ENCODE results near the gene VWA3B.

Gene VWA3B

GRCh38 chr2:98181346-98181745 lies 94.4 kb downstream of the VWA3B start:
- no peak for DNase-seq

- DNase-seq = no peak
These were observed 98.8 kb downstream of the VWA3B start for GRCh38 chr2:98185801-98186200.

DNA sequence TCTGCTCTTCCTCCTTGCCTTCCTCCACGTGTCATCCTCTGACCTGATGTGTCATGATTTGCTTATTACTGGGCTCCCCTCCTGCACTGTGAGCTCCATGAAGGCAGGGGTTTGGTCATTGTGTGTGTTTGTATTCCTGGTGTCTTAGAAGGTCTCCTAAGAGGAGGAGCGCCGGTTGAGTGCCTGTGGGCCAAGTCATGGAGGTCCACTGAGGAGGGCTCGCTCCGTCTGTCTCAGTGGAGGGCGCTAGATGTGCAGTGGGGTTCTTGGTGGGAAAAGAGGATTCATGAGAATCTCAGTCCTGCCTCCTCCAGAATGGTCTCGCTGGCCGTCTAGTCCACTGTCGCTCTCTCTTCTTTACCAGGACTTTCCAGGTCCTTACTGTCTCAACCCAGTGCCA lies 100.2 kb downstream of the VWA3B start:
- DNase-seq = no peak

DNA sequence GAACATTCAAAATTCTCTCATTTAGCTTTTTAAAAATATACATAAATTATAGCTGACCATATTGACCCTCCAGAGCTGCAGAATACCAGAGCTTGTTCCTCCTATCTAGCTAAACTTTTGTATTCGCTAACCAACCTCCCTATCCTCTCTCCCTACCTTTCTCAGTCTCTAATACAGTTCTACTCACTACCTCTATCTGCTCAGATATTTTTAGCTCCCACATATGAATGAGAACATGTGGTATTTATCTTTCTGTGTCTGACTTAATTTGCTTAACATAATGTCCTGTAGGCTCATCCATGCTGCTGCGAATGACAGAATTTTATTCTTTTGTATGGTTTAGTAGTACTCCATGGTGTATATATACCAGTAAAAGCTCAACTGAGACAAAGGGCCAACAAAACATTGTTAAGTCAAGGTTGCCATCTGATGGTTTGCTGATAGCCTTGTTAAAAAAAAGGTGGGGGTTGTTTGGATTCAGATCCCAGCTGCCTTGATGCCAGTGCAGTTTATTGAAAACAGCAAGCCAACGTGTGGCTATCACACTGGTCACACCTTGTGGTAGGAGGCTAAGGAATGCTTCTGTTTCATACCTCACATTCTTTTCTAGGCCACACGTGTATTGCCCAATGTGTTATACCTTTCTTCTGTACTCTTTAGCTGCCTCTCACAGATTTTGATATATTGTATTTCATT lies 101.5 kb downstream of the VWA3B start:
- no peak for DNase-seq

GRCh38 chr2:98191883-98192282 lies 104.9 kb downstream of the VWA3B start:
- DNase-seq = no peak

DNA sequence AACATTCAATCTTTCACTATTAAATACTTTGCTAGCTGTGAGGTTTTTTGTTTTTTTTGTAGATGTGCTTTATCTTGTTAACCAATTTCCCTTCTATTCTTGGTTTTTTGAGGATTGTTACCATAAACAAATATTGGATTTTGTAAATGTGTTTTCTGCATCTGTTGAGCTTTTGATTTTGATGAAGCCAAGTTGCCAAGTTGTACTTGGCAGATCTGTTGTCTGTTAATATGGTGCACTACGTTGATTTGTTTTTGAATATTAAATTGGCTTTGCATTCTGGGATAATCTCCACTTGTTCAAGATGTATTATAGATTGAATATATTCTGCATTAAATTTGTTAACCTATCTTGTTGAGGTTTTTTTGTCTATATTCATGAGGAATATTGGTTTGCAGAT lies 114.6 kb downstream of the VWA3B start:
- DNase-seq = no peak

- DNase-seq = no peak
These were observed 118.9 kb downstream of the VWA3B start for GRCh38 chr2:98205889-98206288.

DNA sequence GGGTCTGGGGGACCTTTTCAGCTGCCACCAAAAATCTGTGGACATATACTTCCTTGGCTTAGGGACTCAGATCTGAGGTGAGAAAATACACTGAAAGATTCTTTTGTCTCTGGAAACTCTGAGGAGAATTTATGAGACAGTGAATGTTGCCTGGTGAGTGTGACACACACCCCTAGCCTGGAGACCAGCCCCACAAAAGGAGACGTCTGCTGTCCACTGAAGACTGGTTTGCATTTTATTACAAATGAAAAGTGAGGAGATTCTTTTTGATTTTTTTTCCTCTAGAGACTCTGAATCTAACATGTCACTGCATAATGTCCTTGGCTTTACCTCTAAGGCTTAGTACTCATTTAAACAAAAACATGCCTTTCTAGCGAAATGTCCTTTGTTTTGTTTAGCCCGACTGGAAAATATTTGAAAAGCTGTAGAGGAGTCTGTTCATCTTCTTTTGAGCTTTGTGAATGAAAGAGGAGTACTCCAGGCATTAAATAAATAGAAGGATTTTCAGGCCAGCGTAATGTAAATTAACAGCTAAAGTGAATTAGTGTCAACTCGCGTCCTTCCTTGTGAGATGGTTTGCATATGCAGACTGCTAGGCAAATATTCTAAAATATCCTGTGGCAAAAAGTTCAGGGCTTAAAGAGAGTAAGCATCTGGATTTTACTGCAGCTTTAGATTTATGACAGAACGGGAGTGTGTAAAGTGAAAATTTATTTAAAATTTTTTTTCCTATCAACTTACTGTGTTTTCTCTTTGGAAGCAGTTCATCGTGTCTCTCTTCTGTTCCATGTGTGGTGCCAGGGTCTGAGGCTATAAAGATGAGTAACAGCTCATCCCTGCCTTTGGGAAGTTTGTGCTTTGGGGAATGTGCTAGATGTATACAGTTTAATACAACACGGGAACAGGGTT lies 125.4 kb downstream of the VWA3B start:
- DNase-seq = no peak

GRCh38 chr2:98216616-98217015 lies 129.6 kb downstream of the VWA3B start:
- no peak for DNase-seq

- no peak for DNase-seq
These were observed 132.2 kb downstream of the VWA3B start for GRCh38 chr2:98219152-98219551.

GRCh38 chr2:98233941-98234340 lies 147.0 kb downstream of the VWA3B start:
- DNase-seq = no peak

GRCh38 chr2:98234776-98235175 lies 147.8 kb downstream of the VWA3B start:
- no peak for DNase-seq

DNA sequence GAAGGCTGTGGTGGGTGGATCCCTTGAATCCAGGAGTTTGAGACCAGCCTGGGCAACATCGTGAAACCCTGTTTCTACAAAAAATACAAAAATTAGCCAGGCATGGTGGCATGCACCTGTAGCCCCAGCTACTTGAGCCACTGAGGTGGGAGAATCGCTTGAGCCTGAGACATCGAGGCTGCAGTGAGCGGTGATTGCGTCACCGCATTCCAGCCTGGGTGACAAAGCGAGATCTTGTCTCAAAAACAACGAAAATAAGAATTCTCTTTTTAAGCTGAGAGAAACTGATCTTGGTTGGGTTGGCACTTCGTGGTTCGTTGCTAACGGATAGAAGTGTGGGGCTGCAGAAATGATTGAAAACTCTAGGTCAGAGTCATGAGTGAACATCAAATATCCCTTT lies 150.0 kb downstream of the VWA3B start:
- DNase-seq = no peak

DNA sequence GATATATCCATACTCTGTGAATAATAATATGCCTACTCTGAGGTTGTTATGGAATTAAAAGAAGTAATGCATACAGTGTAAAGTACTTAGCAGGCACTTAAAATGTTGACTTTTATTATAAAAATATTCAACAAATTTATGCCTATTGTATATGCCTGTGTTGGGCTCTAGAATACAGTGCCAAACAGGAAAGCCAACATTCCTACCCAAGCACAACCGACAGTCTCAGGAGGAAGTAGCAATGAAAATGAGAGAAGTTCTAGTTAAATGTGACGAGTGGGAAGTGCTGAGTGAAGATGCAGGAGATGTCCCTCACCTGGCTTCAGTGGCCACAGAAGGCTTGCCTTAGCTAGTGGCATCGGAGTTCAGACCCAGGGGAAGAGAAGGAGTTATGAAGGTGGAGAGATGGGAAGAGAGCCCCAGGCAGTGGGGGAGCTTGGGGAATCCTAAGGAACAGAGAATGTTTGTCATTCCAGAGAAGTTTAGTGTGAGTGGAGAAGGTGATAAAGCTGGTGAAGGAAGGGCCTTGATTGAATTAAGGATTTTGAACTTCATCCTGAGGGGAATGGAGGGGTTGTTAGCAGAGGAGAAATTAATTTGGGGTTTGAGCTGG lies 153.9 kb downstream of the VWA3B start:
- no peak for DNase-seq

- DNase-seq = no peak
These were observed 154.6 kb downstream of the VWA3B start for GRCh38 chr2:98241592-98241991.

GRCh38 chr2:98242003-98242402 lies 155.0 kb downstream of the VWA3B start:
- no peak for DNase-seq

DNA sequence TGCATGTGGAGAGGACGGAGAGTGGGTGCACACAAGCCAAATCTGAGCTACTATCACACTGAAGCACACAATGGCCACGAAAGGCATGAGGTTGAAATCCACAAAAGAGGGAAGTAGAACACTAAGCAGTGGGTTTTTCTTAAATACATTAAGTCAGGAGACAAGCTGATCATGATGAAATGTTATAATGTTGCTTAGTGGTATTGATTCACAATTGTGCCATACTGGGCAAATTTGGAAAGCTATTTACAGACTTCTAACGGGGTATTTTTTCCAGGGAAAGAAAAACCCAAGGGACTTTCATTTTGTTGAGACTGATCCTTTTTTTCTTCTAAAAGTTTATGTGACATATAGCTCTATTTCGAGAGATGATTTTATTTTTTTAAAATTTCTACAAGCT lies 158.5 kb downstream of the VWA3B start:
- no peak for DNase-seq

DNA sequence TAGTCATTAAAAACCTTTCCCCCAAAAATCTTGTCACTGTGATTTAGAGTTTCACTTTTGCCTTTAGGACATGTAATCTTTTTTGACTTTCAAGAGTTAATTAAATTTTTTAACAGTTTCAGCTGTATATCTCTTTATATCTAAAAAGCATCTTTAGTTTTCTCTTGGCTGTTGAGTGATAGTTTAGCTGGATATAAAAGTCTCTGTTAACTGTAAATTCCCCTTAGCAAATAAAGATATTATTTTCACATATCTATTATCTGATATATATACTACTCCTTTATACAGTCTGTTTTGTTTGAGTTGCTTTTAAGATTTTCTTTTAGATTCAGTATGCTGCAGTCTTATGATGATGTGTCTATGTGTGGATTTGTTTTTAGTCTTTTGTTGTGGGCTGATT lies 160.4 kb downstream of the VWA3B start:
- no peak for DNase-seq

GRCh38 chr2:98252038-98252773 lies 165.2 kb downstream of the VWA3B start:
- DNase-seq = no peak

GRCh38 chr2:98253461-98254070 lies 166.6 kb downstream of the VWA3B start:
- DNase-seq = no peak

- DNase-seq = no peak
These were observed 167.6 kb downstream of the VWA3B start for GRCh38 chr2:98254504-98255059.

DNA sequence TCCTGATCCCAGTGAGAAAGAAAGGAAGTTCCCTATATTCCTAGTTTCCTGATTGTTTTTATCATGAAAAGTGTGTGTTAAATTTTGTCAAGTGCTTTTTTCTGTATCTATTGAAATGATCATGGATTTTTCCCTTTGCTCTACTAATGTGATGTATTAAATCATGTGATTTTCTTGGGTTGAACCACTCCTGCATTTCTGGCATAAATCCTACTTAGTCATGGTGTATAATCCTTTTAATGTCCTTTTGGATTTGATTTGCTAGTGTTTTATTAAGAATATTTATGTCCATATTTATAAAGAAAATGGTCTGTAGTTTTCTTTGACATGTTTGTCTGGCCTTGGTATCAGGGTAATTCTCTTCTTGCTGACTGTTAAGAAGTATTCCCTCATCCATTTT lies 171.9 kb downstream of the VWA3B start:
- DNase-seq = no peak
